Measurements from ENCODE around the gene SMG6.

SMG6 gene

DNA sequence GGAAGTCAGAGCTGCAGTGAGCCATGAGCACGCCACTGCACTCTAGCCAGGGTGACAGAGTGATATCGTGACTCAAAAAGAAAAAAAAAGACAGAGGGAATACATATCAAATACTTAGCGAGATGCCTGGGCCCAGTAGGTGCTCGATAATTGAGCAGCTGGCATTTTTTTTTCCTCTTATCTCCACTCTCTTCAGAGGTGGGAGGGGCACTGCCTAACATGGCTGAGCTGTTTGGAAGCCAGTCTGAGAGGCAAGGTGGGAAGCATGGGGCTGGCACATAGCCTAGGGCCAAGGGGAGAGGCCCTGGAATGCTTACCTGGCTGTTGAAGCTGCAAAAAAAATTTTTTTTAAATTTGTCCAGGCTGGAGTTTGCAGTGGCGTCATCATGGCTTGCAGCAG, 210.2 kb downstream of the SMG6 start:
- DNase-seq = no peak

DNA sequence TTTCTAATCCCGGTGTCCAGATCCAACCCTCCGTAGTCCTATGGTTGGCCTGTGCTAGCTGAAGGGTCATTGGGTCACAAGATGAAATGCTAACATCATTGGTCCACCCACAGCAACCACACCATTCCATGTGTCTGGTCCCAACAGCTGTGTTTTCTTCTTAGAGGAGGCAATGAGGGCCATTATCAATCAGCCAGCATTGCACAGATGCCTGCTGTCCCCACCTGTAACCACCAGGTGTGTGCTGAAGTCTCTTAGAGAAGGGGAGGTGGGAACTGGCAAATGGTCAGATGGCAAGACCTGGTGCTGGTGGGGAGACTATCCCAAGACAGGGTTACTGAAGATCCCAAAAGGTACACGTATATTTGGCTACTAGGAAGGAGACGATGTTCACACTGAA, 211.3 kb downstream of the SMG6 start:
- DNase-seq = no peak

DNA sequence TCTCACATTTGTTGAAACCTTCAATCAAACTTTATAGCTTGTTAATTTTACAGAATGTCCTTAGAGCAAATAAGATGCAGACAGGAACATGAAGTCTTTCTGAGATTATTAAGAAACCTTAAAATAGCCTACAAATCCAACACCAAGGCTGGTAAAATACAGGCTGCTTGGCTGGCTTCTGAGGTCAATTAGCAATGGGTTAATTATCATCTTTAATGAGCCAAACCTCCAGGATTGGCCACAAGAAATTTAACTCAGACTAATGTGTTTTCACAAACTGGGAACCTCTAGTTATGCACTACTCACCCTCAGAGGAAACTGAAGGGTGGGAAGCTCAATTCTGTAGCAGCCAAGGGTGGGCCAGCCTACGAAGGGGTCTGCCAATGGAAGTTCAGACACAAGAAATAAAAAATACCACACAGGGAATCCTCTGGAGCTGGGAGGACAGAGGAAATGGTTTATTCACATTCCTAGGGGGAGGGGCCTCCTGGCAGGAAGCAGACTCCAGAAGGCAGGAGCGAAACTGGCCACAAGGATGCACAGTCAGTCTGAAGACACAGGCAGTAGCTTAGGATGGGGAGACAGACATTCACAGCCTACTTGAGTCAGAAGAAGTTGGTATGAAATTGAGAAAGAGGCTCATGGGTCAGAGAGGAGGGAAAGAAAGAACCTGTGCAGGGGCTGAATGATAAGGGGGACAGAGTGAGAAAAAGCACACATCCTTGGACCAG, 212.6 kb downstream of the SMG6 start:
- peak in 1 of 2 donors; percentile 48 for DNase-seq

DNA sequence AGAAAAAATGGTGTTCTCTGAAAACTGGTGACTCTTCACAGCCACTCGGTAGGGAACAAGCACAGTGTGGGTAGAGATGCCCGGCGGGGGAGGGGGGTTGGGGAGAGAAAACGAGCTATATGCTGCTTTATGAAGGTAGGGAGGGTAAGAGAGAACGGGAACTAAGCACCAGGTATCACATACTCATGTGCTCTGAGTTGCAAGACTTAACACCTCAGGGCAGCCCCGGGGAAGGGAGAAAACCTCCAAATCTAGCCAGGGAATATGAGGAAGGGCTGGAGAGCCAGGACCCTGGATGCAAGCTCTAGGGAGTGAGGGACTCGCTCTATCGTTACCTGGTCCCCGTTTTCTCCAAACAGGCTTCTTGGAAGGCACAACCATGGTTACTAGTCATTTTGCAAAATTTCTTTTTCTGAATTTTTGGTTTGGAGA, 213.4 kb downstream of the SMG6 start:
- no peak for DNase-seq

DNA sequence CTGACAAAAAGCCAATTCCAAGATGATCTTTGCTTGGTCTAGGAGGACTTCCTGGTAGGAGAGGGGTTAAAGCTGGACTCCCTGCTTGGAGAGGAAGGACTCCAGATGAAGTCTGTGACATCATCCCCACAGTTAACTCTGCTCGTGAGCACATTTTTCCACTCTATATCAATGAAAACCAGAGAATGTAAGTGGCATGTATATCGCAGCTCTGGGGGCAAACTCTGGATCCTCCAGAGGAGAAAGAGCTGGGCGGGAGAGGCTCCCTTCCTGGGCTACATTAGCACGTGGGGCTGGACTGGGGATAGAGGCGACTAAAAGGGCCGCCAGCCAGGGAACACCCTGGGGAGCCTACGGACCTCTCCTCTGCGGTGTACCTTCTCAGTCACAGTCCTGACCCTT, 214.6 kb downstream of the SMG6 start:
- no peak for DNase-seq

DNA sequence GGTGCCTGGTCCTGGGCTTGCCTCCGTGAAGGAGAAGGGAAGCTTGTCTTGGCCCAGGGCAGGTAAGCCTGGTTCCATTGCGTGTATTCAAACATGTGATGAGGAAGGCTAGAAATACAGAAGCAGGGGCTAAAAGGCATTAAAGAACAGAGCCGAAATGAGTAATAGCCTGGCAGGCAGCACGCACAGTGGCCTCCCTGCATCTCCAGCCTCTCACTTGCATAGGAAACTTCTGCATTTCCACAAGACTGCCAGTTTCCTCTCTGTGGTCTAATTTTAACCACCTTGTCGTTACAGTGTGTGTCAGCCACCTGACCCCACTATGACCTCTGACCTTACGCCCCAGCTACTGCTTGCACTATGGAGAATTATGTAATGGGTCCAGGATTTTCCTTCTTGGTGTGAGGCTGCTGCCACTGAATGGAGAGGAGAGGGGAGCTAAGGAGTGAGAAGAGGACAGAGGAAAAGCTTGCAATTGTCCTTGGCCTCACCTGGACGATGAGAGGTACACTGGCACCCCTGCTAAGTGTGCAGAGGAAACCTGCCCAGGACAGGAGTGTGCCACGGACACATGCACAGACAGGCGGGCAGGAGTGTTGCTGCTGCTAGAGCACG, 215.9 kb downstream of the SMG6 start:
- DNase-seq = no peak

DNA sequence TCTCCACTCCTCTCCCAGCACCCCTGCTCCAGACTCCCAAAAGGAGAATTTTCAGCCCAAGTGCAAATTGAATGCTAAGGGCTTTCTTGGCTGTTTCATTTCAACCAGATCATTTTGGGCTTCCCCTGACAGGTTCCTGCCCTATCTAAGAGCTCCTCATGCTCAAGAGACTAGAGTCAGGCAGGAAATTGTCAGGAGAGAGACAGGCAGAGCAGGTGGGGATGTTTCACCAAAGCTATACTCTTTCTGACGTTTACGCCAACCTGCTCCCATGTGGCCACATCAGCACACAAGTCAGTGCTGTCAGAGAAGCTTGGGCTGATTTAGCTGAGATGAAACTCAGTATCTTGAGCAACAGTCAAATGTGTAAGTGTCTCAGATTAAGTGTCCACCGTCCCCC, 217.3 kb downstream of the SMG6 start:
- DNase-seq = no peak

DNA sequence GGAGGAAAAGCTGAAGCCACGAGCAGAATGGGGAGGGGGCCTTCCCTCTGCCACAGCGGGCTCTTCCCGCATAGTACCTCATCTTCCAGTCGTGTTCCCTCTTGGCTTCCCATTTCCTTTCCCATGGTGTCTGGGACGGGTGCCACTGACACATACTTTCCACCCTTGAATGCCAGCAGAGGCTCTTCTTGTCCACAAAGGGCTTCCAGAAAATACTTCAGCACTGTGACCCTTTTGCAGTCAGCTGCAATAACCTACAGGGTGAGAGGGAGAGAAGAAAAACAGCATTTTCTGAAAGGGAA, 218.0 kb downstream of the SMG6 start:
- no peak for DNase-seq

DNA sequence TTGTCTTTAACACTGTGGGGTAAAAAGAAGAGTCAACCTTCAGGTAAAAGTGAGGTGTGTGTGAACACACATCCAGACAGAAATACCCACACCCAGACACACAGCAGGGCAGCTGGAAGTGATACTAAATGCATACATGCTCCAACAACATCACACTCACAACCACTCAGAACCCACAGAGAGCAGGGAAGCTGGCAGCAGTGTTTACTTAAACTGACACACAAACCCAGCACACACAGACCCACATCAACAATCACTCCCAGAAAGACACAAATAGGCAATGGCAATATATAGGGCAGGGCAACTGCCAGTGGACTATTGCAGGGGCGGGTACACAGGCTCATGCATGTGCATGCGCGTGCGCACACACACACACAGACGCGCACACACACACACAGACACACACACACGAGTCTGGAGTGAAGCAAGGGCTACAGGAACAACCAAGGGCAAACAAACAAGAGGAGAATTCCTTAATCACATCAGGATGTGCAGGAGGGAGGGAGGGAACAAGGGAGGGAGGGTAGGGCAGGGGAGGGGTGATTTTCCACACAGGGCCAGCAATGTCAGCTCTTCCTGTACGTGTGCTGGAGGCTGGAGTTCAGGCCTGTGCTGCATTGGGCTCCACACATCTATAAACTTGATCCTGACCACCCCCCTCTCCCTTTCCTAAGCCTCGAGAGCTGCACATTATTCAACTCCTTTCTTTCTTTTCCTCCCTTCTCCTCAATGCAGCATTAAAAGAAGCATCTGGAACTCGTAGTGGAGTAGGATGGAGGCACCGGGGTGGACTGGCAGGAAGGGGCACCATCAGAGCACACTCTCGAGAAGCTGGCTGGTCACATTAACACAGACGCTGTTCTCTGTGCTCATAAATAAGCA, 218.6 kb downstream of the SMG6 start:
- DNase-seq = no peak

DNA sequence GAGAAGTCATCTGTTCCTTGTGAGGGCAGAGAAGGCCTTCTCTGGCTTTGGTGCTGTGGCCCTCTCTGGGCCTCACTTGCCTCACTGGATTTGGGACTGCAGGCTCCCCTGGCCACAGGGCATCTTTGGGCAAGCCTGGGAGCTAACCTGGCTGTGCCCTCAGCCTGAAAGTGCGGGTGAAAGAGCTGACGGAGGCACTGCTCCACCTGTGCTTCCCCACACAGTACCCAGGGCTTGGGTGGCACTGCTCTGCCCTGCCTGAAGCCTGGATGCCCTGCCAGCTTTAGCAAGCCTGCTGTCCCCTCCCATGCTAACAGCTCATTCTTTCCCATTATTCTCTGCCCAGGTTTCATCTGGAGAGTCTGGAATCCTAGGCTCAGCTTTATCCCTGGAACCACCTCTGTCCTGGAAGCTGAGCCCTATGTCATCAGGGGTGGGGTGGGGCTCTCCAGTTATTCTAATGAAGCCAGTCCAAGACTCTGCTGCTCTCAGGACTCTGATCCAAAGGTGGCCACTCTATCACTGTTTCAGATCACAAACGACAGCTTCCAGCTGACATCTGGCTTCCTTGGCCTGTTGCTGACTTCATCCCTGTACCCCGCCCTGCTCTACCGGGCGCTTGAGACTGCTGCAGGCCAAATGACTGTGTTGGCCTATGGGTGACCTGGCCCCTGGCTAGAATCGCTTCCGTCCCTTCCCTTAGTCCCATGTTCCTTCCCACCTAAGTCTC, 219.4 kb downstream of the SMG6 start:
- DNase-seq = no peak

DNA sequence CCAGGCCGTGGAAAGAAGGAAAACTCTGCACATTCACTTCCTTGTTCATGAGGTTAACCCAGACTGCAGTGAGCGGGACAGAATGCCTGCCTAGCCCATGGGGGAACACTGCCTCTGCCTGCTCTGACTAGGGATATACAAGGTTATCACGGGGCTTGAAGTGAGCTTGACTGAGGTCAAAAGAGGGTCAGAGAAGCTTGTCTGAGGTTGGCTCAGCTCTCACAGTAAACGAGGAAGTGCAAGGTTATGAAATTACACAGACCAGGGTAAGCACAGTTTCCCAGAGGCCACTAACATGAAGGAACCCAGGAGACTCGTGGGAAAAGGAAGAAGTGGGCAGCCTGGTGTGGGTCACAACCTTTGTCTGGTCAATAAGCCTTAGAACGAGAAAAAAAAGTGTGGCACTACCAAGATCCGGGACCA, 220.0 kb downstream of the SMG6 start:
- peak; percentile 31 to 32 for DNase-seq

DNA sequence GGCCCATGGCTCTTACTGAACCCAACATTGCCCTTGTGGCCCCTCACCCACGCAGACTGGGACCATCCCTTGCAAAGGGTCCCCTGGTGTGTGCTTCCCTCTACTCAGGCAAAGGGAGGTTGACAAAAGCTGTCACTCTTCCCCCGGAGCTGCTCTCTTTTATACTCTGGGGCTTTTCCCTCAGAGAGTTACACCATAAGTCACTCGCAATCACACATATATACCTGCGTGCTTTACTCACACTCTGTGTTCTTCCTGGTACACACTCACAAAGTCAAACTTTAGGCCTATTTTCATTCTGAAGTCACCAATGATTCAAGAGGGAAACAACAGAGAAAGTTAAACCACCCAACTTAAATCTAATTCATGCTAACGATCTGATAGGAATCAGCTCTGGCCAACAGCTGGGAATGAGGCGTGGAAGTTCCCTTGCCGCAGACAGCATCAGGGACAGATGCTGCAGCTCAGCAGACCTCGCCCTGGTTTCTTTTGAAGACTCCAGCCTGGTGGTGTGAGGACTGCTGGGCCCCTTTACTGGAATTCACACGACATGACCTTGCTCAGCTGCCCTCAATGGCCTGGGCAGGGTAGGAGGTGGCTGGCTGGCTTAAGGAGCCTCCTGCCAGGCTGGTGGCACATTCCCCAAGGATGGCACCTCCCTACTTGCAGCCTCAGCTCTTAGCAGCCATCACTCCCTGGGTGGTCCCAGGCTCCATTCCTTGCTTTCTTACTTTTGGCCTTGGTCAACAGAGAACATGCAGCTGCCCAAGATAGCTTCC, 221.4 kb downstream of the SMG6 start:
- no peak for DNase-seq

DNA sequence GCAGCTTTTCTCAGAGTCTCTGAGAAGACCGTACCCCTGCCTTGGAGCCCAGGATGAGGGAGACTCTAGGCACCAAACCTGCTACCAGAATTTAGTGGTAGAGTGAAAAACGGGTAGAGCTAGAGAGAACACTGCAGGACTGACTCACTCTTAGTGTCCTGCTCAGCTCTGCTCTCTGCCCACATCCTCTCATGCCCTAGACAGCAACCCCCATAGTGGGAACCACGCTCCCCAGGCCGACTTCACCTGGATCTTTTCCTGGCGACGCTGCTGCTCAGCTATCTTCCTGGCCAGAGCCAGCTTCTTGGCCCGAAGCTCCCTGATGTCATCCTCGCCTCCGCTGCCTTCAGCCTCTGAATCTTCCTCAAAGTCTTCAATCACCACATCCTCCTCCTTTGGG, 222.0 kb downstream of the SMG6 start:
- DNase-seq = no peak

DNA sequence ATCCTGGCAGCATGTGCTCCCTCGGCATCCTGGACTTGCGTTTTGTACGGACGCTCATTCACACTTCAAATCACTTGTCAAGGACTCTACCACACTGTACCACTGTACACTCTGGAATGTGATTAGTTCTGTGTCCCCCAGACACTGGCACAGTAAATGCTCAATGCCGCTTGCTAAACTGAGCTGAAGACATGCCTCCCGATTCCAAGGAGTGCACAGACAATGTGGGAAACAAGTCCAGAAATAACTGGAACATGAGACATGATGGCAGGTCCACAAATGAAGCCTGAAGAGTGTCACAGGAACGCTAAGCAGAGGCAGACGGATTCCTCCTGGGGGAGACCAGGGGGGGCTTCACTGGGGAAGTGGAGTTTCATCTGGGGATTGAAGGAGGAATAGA, 226.5 kb downstream of the SMG6 start:
- no peak for DNase-seq

DNA sequence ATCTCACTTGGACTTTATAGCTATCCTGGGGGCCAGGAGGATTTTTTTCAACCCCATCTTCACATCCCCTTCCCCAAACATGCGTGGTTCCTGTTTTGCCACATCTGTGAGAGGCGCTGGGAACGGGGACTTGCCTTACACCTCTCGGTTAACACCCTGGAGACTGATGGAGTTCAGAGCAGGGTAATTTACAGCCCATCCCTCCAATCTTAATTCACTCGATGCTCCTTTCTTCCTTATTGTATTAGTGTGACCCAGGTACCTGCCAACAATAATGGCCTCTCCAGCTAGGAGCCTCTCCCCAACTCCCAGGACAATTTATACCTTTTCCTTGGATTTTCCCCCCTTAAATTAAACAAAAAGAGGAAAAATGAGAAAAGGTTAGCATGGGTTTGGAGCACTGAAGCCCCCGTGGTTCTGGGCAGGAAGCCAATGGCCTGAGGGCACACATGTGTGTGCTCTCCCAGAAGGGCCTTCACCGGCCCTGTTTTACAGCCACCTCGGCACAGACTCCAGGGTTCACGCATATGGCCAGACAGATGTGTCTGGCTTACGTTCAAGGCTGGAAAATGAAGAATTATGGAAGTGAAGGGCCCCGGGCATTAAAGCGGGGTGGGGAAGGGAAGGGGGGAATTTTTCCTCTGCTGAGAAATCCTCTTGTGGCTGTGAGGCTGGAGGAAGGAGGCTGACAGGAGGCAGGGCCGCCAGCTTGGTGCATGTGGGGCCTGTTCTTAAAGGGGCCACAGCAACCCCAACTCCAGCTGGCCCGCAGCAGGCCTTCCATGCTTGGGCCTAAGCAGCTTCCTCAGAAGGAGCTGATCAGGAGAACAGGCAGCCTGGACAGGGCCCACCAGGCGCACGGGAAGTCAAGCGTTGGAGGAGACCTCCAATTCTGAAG, 227.2 kb downstream of the SMG6 start:
- no peak for DNase-seq

DNA sequence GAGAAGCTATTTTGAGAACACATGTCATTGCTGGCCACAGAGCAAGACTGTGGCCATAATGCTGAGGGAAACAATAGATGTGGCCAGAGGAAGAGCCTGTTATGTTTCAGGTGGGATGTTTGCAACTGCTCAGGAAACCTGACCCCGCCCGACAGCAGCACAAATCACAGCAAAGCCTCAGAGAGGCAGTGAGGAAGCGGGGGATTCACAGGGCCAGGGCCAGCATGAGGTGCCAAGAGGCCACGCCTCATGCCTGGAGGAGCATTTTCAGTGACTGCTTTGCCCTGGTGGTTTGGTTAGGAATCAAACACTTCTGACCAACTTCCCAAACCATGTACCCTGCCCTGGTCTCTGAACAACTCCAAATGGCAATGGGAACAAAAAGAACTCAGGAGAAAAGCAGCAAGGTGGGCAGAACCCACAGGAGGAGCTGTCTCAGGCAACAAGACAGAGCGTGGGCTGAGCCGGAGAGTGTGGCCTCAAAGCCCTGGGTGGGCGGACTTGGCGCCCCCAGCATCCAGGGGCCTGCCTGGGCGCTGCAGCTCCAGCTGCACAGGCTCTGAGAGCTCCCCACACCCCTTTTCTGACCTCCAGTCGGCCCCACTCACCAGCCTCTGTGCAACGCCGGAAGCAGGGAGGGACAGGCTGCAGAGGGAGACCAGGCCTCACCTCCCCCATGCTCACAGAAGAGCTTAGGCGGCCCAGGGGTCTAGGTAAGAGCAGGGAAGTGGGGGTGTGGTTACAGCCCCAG, 228.1 kb downstream of the SMG6 start:
- no peak for DNase-seq

DNA sequence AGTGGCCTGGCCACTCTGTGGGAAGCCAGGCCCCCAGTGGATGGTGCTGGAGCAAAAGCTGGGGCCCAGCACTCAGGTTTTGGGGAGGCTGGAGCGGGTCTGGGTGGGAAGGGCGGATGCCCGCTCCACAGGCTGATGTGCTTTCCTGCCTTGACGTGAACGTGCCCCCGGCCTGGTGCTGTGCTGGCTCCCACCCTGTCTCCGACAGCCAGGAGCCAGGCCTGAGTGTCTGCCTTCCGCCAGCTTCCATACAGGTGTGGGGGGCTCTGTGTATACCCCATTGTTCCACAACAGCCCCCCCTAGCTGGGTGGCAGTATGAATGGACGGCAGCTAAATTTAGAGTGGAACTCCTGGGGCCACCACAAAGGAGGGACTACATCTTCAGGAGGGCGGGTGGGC, 228.7 kb downstream of the SMG6 start:
- DNase-seq = no peak

DNA sequence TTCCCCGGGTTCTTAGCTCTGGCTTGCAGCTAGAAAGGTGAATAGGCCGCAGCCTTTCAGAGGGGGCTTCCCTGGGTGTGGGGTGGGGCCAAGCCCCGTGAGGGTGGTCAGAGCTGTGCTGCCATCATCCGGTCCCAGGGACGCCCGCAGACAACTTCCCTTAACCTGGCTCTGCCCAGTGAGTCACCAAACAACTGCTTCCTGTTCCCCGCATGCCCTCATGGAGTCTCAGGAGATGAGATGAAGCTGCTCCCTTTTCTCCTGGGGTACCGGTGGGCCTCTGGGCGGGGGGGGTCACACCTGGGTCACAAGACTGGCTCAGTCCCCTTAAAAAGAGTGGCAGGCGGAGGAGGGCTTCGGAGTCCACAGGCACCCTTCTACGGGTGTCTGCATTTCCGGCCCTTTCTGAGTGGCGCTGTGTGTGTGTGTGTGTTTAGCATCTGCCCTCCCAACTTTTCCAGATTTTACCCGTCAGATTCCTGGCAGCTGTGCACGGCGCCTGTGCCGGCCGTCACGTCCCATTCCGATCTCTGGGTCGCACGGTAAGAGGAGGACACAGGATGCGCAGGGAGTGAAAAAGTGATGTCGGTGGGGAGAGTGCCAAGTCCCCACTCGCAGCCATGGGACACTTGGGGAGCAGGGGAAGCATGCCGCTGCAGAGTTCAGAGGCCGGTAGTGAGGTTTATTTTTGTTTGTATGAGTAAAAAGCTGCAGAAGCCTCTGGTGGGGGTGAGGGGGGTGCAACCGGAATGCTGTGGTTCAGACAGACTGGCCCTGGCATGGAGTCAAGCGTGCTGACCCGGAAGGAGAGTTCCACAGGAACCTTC, 231.9 kb downstream of the SMG6 start:
- DNase-seq = no peak

DNA sequence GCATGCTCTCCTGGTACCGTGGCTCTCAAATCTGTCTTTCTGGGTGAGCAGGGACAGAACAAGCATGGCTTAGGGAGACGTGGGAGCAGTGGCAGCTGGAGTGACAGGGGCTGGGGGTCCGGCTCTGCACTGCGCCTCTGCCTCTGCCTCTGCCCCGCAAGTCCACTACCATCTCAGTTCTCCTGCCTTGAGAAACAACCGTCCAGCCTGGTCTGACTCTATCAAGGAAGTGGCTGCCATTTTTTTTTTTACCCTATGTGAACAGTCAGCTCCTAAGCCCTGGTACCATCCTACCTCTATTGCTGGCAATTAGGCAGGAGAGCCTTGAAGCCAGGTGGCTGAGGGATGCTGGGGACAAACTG, 232.6 kb downstream of the SMG6 start:
- DNase-seq = no peak
